Muscle layer of colon (tissue), 2 donors: ENCODE results near the gene DNPH1.

Source experiments
- H3K27ac ChIP-seq: one replicate; pipeline ENCODE4 v1.7.0; 2013; ENCODE audit warnings: low read depth, mild to moderate bottlenecking, low read length, moderate library complexity
- H3K27me3 ChIP-seq, 2 donors: one replicate each; pipeline ENCODE4 v1.7.0; 2013; ENCODE audit warnings: low read length in 2 of 2, mild to moderate bottlenecking in 2 of 2; ENCODE audit not compliant: insufficient read depth in 2 of 2, control insufficient read depth in 1 of 2
- H3K36me3 ChIP-seq: one replicate; pipeline ENCODE4 v1.7.0; 2013; ENCODE audit warnings: mild to moderate bottlenecking, low read length; ENCODE audit not compliant: insufficient read depth
- H3K4me1 ChIP-seq: one replicate; pipeline ENCODE4 v1.7.0; 2013; ENCODE audit warnings: mild to moderate bottlenecking, low read length; ENCODE audit not compliant: insufficient read depth
- H3K4me3 ChIP-seq, 2 donors: one replicate each; pipeline ENCODE4 v1.7.0; 2013; ENCODE audit warnings: low read length in 2 of 2, low read depth in 1 of 2, mild to moderate bottlenecking in 1 of 2, moderate library complexity in 1 of 2
- H3K9ac ChIP-seq: one replicate; pipeline ENCODE4 v1.7.0; 2013; ENCODE audit warnings: low read length
- H3K9me3 ChIP-seq: one replicate; pipeline ENCODE4 v1.7.0; 2013; ENCODE audit warnings: mild to moderate bottlenecking, low read length
- donor health status: abdominal sarcoma.
- donor health status: Adenocarcinoma of cecum.

DNPH1 gene

GRCh38 chr6:43219814-43220213 is 9.5 kb downstream of the DNPH1 start:
- no peak overlapping the region for H3K27ac ChIP-seq
- peaks cover 44% of the 10 kb centered on the region for H3K36me3 ChIP-seq
- no peaks in the 10 kb centered on the region for H3K9me3 ChIP-seq
- H3K4me1 ChIP-seq: no peaks in the 10 kb centered on the region
- no peak overlapping the region for H3K9ac ChIP-seq
- no peak overlapping the region for H3K4me3 ChIP-seq
- no peaks in the 10 kb centered on the region for H3K27me3 ChIP-seq

- peaks cover 44% of the 10 kb centered on the region for H3K36me3 ChIP-seq
Observed at GRCh38 chr6:43219119-43219518, 10.2 kb downstream of the DNPH1 start.

GRCh38 chr6:43217351-43217750 is 11.9 kb downstream of the DNPH1 start:
- Histone ChIP-seq H3K9me3 (no peaks in the 10 kb centered on the region), H3K36me3 (peaks cover 56% of the 10 kb centered on the region), H3K27ac (no peak overlapping the region), H3K4me1 (no peaks in the 10 kb centered on the region), H3K27me3 (no peaks in the 10 kb centered on the region), H3K9ac (no peak overlapping the region), H3K4me3 (no peak overlapping the region)

More at GRCh38 chr6:43219119-43219518, 10.2 kb downstream of the DNPH1 start:
- no peaks in the 10 kb centered on the region for H3K27me3 ChIP-seq
- H3K9ac ChIP-seq: no peak overlapping the region
- H3K4me3 ChIP-seq: no peak overlapping the region
- no peaks in the 10 kb centered on the region for H3K4me1 ChIP-seq
- H3K9me3 ChIP-seq: no peaks in the 10 kb centered on the region
- no peak overlapping the region for H3K27ac ChIP-seq

GRCh38 chr6:43216200-43216599 is 13.1 kb downstream of the DNPH1 start:
- Histone ChIP-seq H3K27me3 (no peaks in the 10 kb centered on the region), H3K4me3 (no peak overlapping the region), H3K27ac (no peak overlapping the region), H3K36me3 (peaks cover 56% of the 10 kb centered on the region), H3K9ac (no peak overlapping the region), H3K9me3 (no peaks in the 10 kb centered on the region), H3K4me1 (no peaks in the 10 kb centered on the region)

- Histone ChIP-seq H3K9ac (no peak overlapping the region), H3K9me3 (no peaks in the 10 kb centered on the region), H3K36me3 (peaks cover 47% of the 10 kb centered on the region)
Observed at GRCh38 chr6:43215066-43215465, 14.2 kb downstream of the DNPH1 start.

GRCh38 chr6:43213431-43213830 is 15.8 kb downstream of the DNPH1 start:
- Histone ChIP-seq H3K27ac (no peak overlapping the region), H3K4me3 (no peak overlapping the region), H3K4me1 (no peaks in the 10 kb centered on the region), H3K27me3 (no peaks in the 10 kb centered on the region), H3K9ac (no peak overlapping the region), H3K9me3 (no peaks in the 10 kb centered on the region), H3K36me3 (peaks cover 37% of the 10 kb centered on the region)

More at GRCh38 chr6:43215066-43215465, 14.2 kb downstream of the DNPH1 start:
- Histone ChIP-seq H3K27me3 (no peaks in the 10 kb centered on the region), H3K4me3 (no peak overlapping the region), H3K27ac (no peak overlapping the region), H3K4me1 (no peaks in the 10 kb centered on the region)

GRCh38 chr6:43211955-43212354 is 17.3 kb downstream of the DNPH1 start:
- Histone ChIP-seq H3K9ac (no peak overlapping the region), H3K9me3 (no peaks in the 10 kb centered on the region), H3K4me3 (no peak overlapping the region), H3K27ac (no peak overlapping the region), H3K27me3 (no peaks in the 10 kb centered on the region), H3K4me1 (no peaks in the 10 kb centered on the region), H3K36me3 (peaks cover 36% of the 10 kb centered on the region)

GRCh38 chr6:43207286-43207685 is 22.0 kb downstream of the DNPH1 start:
- Histone ChIP-seq H3K4me1 (no peaks in the 10 kb centered on the region), H3K36me3 (peaks cover 21% of the 10 kb centered on the region), H3K27me3 (no peaks in the 10 kb centered on the region), H3K4me3 (no peak overlapping the region), H3K9me3 (no peaks in the 10 kb centered on the region), H3K27ac (no peak overlapping the region), H3K9ac (no peak overlapping the region)

- no peak overlapping the region for H3K9ac ChIP-seq
- no peaks in the 10 kb centered on the region for H3K9me3 ChIP-seq
- H3K4me1 ChIP-seq: no peaks in the 10 kb centered on the region
- H3K27ac ChIP-seq: no peak overlapping the region
- H3K27me3 ChIP-seq: no peaks in the 10 kb centered on the region
- H3K36me3 ChIP-seq: peaks cover 25% of the 10 kb centered on the region
- no peak overlapping the region for H3K4me3 ChIP-seq
Observed at GRCh38 chr6:43205849-43206248, 23.4 kb downstream of the DNPH1 start.

GRCh38 chr6:43204271-43205105 is 24.8 kb downstream of the DNPH1 start:
- Histone ChIP-seq H3K4me3 (no peak overlapping the region), H3K9me3 (no peaks in the 10 kb centered on the region), H3K27ac (no peak overlapping the region), H3K36me3 (peaks cover 37% of the 10 kb centered on the region), H3K4me1 (no peaks in the 10 kb centered on the region), H3K27me3 (no peaks in the 10 kb centered on the region), H3K9ac (no peak overlapping the region)

- Histone ChIP-seq H3K36me3 (peaks cover 38% of the 10 kb centered on the region), H3K9me3 (no peaks in the 10 kb centered on the region), H3K27me3 (no peaks in the 10 kb centered on the region), H3K4me3 (no peak overlapping the region), H3K9ac (no peak overlapping the region), H3K27ac (no peak overlapping the region), H3K4me1 (no peaks in the 10 kb centered on the region)
Observed at GRCh38 chr6:43203718-43204095, 25.6 kb downstream of the DNPH1 start.
